MM.1S (cell line): Measurements from ENCODE around the gene LY9.
"Not testable (repeated sequence)": the region's sequence is repeated elsewhere in the genome, so short reads cannot be mapped to it uniquely, and the experiment has no call there.

Source experiments
- DNase-seq: peaks from one replicate; pipeline ENCODE4 v3.0.0-alpha.2; 2015
- H2AFZ ChIP-seq: fragments of 300-600 bp; sonication (generic); 2 replicates; pipeline ENCODE4 v1.6.0; 2016; ENCODE audit warnings: antibody characterized with exemption, low read length
- H3F3A ChIP-seq: fragments of 300-600 bp; sonication (generic); 2 replicates; pipeline ENCODE4 v1.6.1; 2016; ENCODE audit warnings: mild to moderate bottlenecking, antibody characterized with exemption, low read length, moderate library complexity, mixed read lengths; ENCODE audit not compliant: insufficient read depth
- H3K27ac ChIP-seq: fragments of 300-600 bp; sonication (generic); 2 replicates; pipeline ENCODE4 v1.5.1; 2016; ENCODE audit warnings: mild to moderate bottlenecking, low read length
- H3K27me3 ChIP-seq: fragments of 300-600 bp; sonication (generic); replicated peaks from 2 replicates; pipeline ENCODE4 v1.6.0; 2016; ENCODE audit warnings: low read length; ENCODE audit not compliant: insufficient read depth
- H3K36me3 ChIP-seq: fragments of 300-600 bp; sonication (generic); replicated peaks from 2 replicates; pipeline ENCODE4 v1.6.1; 2016; ENCODE audit warnings: mild to moderate bottlenecking, low read length, mixed read lengths; ENCODE audit not compliant: insufficient read depth
- H3K4me1 ChIP-seq: fragments of 300-600 bp; sonication (generic); 2 replicates; pipeline ENCODE4 v1.6.1; 2016; ENCODE audit warnings: low read length, mixed read lengths
- H3K4me2 ChIP-seq: fragments of 300-600 bp; sonication (generic); 2 replicates; pipeline ENCODE4 v1.6.0; 2016; ENCODE audit warnings: low read depth, low read length
- H3K4me3 ChIP-seq: fragments of 300-600 bp; sonication (generic); 2 replicates; pipeline ENCODE4 v1.5.1; 2016; ENCODE audit warnings: low read length, mixed read lengths
- H3K79me2 ChIP-seq: fragments of 300-600 bp; sonication (generic); 2 replicates; pipeline ENCODE4 v1.6.1; 2016; ENCODE audit warnings: mixed run types, low read length, mixed read lengths
- H3K9ac ChIP-seq: fragments of 300-600 bp; sonication (generic); 2 replicates; pipeline ENCODE4 v1.6.1; 2016; ENCODE audit warnings: low read length, mixed read lengths
- H3K9me2 ChIP-seq: fragments of 300-600 bp; sonication (generic); replicated peaks from 2 replicates; pipeline ENCODE4 v1.6.1; 2016; ENCODE audit warnings: mild to moderate bottlenecking, low read length, mixed read lengths; ENCODE audit not compliant: insufficient read depth
- H3K9me3 ChIP-seq: fragments of 300-600 bp; sonication (generic); replicated peaks from 2 replicates; pipeline ENCODE4 v1.6.1; 2016; ENCODE audit warnings: mild to moderate bottlenecking, low read length, mixed read lengths; ENCODE audit not compliant: insufficient read depth
- H4K20me1 ChIP-seq: fragments of 300-600 bp; sonication (generic); 2 replicates; pipeline ENCODE4 v1.6.1; 2016; ENCODE audit warnings: mild to moderate bottlenecking, low read length, moderate library complexity, mixed read lengths; ENCODE audit not compliant: insufficient read depth
- CTCF ChIP-seq: fragments of 300-600 bp; sonication (generic); IDR thresholded peaks from 2 replicates; pipeline ENCODE4 v1.5.1; 2016; ENCODE audit warnings: antibody characterized with exemption, low read length, mixed read lengths
- EZH2 ChIP-seq: fragments of 300-600 bp; sonication (generic); optimal IDR thresholded peaks from 2 replicates; pipeline ENCODE3; 2017; ENCODE audit warnings: low read depth, mild to moderate bottlenecking, antibody characterized with exemption, low read length, mixed read lengths
- EZH2phosphoT487 ChIP-seq: fragments of 300-600 bp; sonication (generic); IDR thresholded peaks from 2 replicates; pipeline ENCODE4 v1.6.1; 2018; ENCODE audit warnings: antibody characterized with exemption, low read length

LY9 gene

GRCh38 chr1:160866695-160867260 is 70.8 kb downstream of the LY9 start:
- no peaks in the 10 kb centered on the region for H3K9me2 ChIP-seq
- TF ChIP-seq CTCF: no peak
- no peak for TF ChIP-seq EZH2
- no peak for TF ChIP-seq EZH2phosphoT487
- no peaks in the 10 kb centered on the region for H3K36me3 ChIP-seq
- H3K79me2 ChIP-seq: no peaks in the 10 kb centered on the region
- no peak overlapping the region for H3K4me2 ChIP-seq
- no peak overlapping the region for H3K9ac ChIP-seq
- H2AFZ ChIP-seq: no peak overlapping the region
- no peaks in the 10 kb centered on the region for H3F3A ChIP-seq
- H3K4me1 ChIP-seq: no peaks in the 10 kb centered on the region
- no peaks in the 10 kb centered on the region for H4K20me1 ChIP-seq
- DNase-seq: no peak
- H3K9me3 ChIP-seq: no peaks in the 10 kb centered on the region
- no peak overlapping the region for H3K27ac ChIP-seq
- no peaks in the 10 kb centered on the region for H3K27me3 ChIP-seq
- H3K4me3 ChIP-seq: no peak overlapping the region

GRCh38 chr1:160867651-160868050 is 71.7 kb downstream of the LY9 start:
- not testable (repeated sequence) for DNase-seq, H3K4me3 ChIP-seq, H3K9me3 ChIP-seq, H3K36me3 ChIP-seq, H3K9me2 ChIP-seq, H3K4me2 ChIP-seq, H3K27me3 ChIP-seq, H3K27ac ChIP-seq, H3F3A ChIP-seq, H4K20me1 ChIP-seq, H2AFZ ChIP-seq, H3K4me1 ChIP-seq, H3K79me2 ChIP-seq, H3K9ac ChIP-seq

- H2AFZ ChIP-seq: no peak overlapping the region
- H3K4me3 ChIP-seq: no peak overlapping the region
- H3K36me3 ChIP-seq: no peaks in the 10 kb centered on the region
- no peaks in the 10 kb centered on the region for H3K9me2 ChIP-seq
- no peaks in the 10 kb centered on the region for H3F3A ChIP-seq
- H3K9ac ChIP-seq: no peak overlapping the region
- no peak overlapping the region for H3K4me2 ChIP-seq
- no peaks in the 10 kb centered on the region for H3K27me3 ChIP-seq
- no peaks in the 10 kb centered on the region for H3K4me1 ChIP-seq
- H4K20me1 ChIP-seq: no peaks in the 10 kb centered on the region
- no peak overlapping the region for H3K27ac ChIP-seq
- TF ChIP-seq EZH2: no peak
- no peak for TF ChIP-seq EZH2phosphoT487
- TF ChIP-seq CTCF: no peak
- no peak for DNase-seq
- no peaks in the 10 kb centered on the region for H3K9me3 ChIP-seq
- no peaks in the 10 kb centered on the region for H3K79me2 ChIP-seq
Measured at GRCh38 chr1:160868141-160868540, 72.2 kb downstream of the LY9 start.

GRCh38 chr1:160874935-160875334 is 79.0 kb downstream of the LY9 start:
- Histone ChIP-seq H3K4me1 (no peaks in the 10 kb centered on the region), H3K36me3 (no peaks in the 10 kb centered on the region), H3K9me2 (no peaks in the 10 kb centered on the region), H3K4me2 (no peak overlapping the region), H3K79me2 (no peaks in the 10 kb centered on the region), H3F3A (no peaks in the 10 kb centered on the region), H3K9ac (no peak overlapping the region), H3K4me3 (no peak overlapping the region), H3K27ac (no peak overlapping the region), H3K9me3 (no peaks in the 10 kb centered on the region), H2AFZ (no peak overlapping the region), H4K20me1 (no peaks in the 10 kb centered on the region), H3K27me3 (no peaks in the 10 kb centered on the region)
- no peak for DNase-seq
- TF ChIP-seq CTCF (no peak), EZH2phosphoT487 (no peak), EZH2 (no peak)

DNA sequence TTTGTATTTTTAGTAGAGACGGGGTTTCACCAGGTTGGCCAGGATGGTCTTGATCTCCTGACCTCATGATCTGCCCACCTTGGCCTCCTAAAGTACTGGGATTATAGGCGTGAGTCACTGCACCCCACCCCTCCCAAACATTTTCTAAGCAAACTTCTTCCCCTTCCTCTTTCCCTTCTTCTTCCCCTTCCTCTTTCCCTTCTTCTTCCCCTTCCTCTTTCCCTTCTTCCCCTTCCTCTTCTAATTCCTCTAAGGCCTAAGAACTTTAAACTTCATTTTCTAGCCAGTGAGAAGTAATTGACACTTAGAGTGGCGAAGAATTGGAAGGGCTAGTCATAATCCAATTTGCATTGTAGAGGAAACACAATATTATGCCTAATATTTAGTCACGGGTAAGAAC is 79.6 kb downstream of the LY9 start:
- DNase-seq, H3K27ac ChIP-seq, H3K4me2 ChIP-seq, H3K27me3 ChIP-seq, H3F3A ChIP-seq, H3K79me2 ChIP-seq, H3K9ac ChIP-seq, H3K4me3 ChIP-seq, H3K36me3 ChIP-seq, H3K9me3 ChIP-seq, H2AFZ ChIP-seq, H3K4me1 ChIP-seq, H3K9me2 ChIP-seq, H4K20me1 ChIP-seq: not testable (repeated sequence)
